ENCODE results near the gene SLCO3A1. TPM values are rescaled to one million over a fixed set of nuclear protein-coding genes. Genes with fewer than 3 reads are reported as not detected.

Gene SLCO3A1
- 1.7 and 2.5 TPM in 2 replicates for total RNA-seq (2014; rRNA removed; shearing (Covaris generic))
- 13.5 and 15.4 TPM in 2 replicates for polyA plus RNA-seq (2015; cell fraction: cytosol; rRNA removed)
- polyA plus RNA-seq (2015; cell fraction: nucleus; rRNA removed) = 9.1 and 14.8 TPM in 2 replicates

GRCh38 chr15:91853511-91853947 is at the start of gene SLCO3A1:
Gene SLCO3A1 (plus strand): TSS chr15:91853708.
- peak; percentile 58 for DNase-seq (ENCODE audit: low read depth, low spot score)
- in situ Hi-C loops (cut with HindIII; ENCODE audit: low pct_unique_long_range_greater_than_20kb, low sequenced_read_pairs) = no loop called here

DNA sequence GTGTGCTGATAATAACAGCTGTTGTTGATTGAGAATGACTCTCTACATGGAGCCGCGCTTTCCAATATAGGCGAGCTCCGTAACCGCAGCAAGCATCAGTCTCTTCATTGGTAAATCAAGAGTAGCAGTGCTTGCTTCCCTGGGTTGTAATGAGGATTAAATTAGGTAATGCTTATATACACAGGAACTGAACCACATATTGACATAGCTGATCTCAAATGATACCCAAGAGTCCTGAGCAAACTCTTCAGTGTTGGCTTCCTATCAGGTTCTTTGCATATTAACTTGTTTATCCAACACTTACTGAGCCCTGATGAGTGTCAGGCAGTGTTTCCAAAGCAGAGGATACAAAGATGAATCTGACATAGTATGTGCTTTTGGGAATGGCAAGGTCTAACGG is 46.4 kb upstream of the SLCO3A1 start:
- no peak for DNase-seq (ENCODE audit: low read depth, low spot score)
- in situ Hi-C loops (cut with HindIII; ENCODE audit: low pct_unique_long_range_greater_than_20kb, low sequenced_read_pairs) = no loop called here

- no peak for DNase-seq (ENCODE audit: low read depth, low spot score)
- in situ Hi-C loops (cut with HindIII; ENCODE audit: low pct_unique_long_range_greater_than_20kb, low sequenced_read_pairs) = no loop called here
Observed at GRCh38 chr15:91813924-91814323, 39.6 kb upstream of the SLCO3A1 start.

DNA sequence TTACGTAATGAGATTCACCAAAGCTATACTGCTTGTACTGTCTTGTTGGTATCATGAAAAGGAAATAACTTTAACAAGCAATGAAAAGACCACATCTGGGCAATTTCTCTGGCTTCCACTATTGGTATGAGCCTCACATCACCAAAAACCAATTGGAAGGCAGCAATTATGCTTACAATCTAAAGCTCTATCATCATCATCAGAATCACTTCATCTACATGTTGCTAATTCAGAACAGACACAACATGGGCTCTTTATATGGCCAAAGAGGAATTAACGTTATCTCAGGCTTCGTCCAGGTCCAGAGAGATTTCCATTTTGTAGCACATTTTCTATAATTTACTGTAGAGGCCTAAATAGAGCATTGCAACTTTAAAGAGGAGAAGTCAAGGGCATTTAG is 36.6 kb upstream of the SLCO3A1 start:
- DNase-seq (ENCODE audit: low read depth, low spot score) = no peak
- in situ Hi-C loops (cut with HindIII; ENCODE audit: low pct_unique_long_range_greater_than_20kb, low sequenced_read_pairs) = no loop called here

DNA sequence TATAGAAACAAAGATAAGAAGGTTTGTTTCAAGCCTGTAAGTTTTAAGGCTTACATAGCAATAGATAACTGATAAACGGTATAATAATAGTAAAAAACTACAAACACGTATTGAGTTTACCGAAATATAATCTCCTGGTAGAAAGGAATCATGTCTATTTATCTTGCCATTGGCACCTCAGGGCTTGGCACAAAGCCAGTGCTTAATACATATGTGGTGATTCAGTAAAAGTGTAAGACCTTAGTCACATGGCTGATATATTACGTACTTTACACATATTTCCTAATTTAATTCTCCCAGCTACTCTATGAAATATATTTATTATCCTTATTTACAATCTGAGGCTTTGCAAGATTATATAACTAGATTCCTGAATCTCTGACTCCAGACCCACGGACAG is 32.0 kb upstream of the SLCO3A1 start:
- in situ Hi-C loops (cut with HindIII; ENCODE audit: low pct_unique_long_range_greater_than_20kb, low sequenced_read_pairs) = no loop called here
- DNase-seq (ENCODE audit: low read depth, low spot score) = no peak

DNA sequence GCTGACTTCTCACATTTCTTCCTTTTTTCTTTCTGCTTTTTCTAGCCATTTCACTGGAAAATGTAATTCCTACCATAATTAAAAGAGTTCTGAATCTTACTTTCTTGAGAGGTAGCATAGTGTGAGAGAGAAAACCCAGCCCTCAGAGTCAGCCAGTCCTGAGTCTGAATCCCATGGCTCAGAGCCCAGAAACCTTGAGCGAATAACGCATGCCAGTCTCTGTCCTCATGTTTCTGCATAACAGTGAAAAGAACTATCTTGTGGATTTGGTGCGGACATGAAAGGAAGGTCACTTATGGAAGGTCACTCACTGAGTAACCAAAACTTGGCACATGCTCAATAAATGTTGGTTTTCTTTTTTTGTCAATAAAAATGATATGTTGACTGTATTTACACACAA is 29.3 kb upstream of the SLCO3A1 start:
- DNase-seq (ENCODE audit: low read depth, low spot score) = no peak
- in situ Hi-C loops (cut with HindIII; ENCODE audit: low pct_unique_long_range_greater_than_20kb, low sequenced_read_pairs) = no loop called here

DNA sequence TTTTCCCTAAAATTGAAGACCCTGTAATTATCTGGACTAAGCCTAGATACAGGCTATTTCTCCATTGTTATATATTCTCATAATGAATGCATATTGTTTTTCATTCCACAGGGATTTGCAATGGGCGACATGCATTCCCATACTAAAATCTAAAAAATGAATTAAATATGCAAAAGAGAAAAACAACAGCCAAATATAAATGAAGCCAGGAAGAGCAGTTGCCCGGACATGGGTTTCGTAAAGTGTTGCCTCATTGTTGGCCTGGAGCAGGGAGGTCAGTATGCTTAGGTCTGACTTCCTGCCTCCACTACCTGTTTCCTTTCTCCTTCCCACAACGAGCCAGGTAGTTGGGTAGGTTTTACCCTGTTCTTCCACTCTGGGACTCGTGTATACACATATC is 27.1 kb upstream of the SLCO3A1 start:
- no peak for DNase-seq (ENCODE audit: low read depth, low spot score)
- in situ Hi-C loops (cut with HindIII; ENCODE audit: low pct_unique_long_range_greater_than_20kb, low sequenced_read_pairs) = no loop called here

DNA sequence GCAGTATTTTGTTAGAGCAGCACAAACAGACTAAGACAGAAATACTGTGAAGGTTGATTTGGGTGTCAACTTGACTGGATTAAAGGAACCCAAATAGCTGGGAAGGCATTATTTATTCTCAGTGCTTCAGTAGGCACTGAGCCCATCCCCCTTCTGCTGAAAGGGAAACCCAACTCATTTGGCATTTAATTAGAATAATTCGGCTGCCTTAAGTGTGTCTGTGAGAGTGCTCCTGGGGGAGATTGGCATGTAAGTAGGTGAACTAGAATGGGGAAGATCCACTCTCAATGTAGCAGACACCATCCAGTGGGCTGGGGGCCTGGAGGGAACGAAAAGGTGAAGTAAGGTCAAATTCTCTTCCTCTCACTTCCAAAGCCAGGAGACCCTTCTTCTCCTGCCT is 20.5 kb upstream of the SLCO3A1 start:
- in situ Hi-C loops (cut with HindIII; ENCODE audit: low pct_unique_long_range_greater_than_20kb, low sequenced_read_pairs) = no loop called here
- DNase-seq (ENCODE audit: low read depth, low spot score) = no peak

DNA sequence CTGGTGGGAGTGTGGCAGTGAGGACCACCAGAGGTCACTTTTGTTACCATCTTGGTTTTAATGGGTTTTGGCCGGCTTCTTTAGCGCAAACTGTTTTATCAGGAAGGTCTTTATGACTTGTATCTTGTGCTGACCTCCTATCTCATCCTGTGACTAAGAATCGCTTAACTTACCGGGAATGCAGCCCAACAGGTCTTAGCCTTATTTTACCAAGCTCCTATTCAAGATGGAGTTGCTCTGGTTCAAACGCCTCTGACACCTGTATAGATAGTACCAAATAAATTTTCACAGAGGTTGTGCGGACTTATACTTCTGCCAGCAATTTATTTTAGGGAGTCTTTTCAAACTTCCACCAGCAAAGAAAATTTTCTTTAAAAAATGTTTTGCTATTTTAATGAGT is 13.6 kb upstream of the SLCO3A1 start:
- in situ Hi-C loops (cut with HindIII; ENCODE audit: low pct_unique_long_range_greater_than_20kb, low sequenced_read_pairs) = no loop called here
- DNase-seq (ENCODE audit: low read depth, low spot score) = no peak

- in situ Hi-C loops (cut with HindIII; ENCODE audit: low pct_unique_long_range_greater_than_20kb, low sequenced_read_pairs) = no loop called here
- DNase-seq (ENCODE audit: low read depth, low spot score) = no peak
Observed at GRCh38 chr15:91841861-91842260, 11.6 kb upstream of the SLCO3A1 start.

GRCh38 chr15:91844341-91844740 is 9.2 kb upstream of the SLCO3A1 start:
- in situ Hi-C loops (cut with HindIII; ENCODE audit: low pct_unique_long_range_greater_than_20kb, low sequenced_read_pairs) = no loop called here
- no peak for DNase-seq (ENCODE audit: low read depth, low spot score)

DNA sequence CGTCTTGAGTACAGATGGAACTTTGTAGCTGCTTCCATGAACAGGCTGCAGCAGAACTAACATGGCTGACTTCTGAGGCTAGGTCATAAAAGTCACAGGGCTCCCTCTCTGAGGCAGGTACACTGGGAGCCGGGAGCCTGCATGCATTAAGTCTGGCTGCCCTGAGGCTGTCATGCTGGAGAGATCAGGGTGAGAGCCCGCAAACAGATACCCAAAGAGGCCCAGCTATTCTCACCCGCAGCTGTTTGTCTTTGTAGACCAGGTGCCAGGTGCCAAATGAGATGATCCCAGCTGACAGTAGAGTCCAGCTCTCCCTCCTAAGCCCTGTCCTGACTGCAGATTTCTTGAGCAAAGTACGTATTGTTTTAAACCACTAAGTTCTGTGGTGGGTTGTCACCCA is 8.6 kb upstream of the SLCO3A1 start:
- no peak for DNase-seq (ENCODE audit: low read depth, low spot score)
- in situ Hi-C loops (cut with HindIII; ENCODE audit: low pct_unique_long_range_greater_than_20kb, low sequenced_read_pairs) = no loop called here

DNA sequence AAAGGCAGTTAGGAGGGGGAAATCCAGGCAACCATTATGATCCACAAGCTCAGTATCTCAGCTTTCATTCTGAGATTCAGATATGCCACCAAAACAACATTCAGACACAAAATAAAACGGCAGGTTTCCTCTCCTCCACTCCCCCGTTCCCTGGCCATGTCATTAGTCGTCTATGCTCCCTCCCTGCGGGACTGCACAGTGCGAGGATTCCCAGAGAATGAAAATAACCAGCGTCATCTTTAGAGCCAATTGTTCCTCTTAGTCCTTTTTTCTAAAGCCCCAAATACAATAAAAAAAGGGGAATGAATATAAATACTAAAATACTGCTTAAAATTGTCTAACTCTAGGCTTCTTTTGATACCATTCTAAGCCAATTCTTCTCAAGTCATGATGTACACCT is 7.8 kb upstream of the SLCO3A1 start:
- in situ Hi-C loops (cut with HindIII; ENCODE audit: low pct_unique_long_range_greater_than_20kb, low sequenced_read_pairs) = no loop called here

GRCh38 chr15:91849180-91849579 is 4.3 kb upstream of the SLCO3A1 start:
- in situ Hi-C loops (cut with HindIII; ENCODE audit: low pct_unique_long_range_greater_than_20kb, low sequenced_read_pairs) = no loop called here

More for the DNA sequence above, 7.8 kb upstream of the SLCO3A1 start:
- no peak for DNase-seq (ENCODE audit: low read depth, low spot score)

DNA sequence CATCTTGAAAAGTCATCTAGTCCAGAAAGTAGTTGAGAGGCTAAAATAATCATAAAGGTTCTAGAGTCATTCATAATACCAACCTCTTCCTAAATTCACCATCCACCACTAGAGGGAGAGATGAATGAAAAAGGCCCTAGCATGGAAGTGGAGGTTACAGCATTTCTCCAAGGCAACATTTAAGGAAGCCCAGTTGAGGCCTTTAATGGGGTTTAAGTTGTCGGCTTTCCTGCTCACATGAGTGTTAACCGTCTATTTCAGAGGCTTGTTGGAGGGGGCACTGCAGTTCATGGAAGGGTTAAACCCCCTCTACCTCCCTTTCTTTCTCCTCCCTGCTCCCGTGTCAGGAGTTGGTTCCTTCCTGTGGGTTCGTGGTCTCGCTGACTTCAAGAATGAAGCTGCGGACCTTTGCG is 3.8 kb upstream of the SLCO3A1 start:
- DNase-seq (ENCODE audit: low read depth, low spot score) = peak; percentile 77
- in situ Hi-C loops (cut with HindIII; ENCODE audit: low pct_unique_long_range_greater_than_20kb, low sequenced_read_pairs) = no loop called here

More at GRCh38 chr15:91849180-91849579, 4.3 kb upstream of the SLCO3A1 start:
- peak; percentile 75 for DNase-seq (ENCODE audit: low read depth, low spot score)

GRCh38 chr15:91852741-91853510 is 582 bp upstream of the SLCO3A1 start:
- in situ Hi-C loops (cut with HindIII; ENCODE audit: low pct_unique_long_range_greater_than_20kb, low sequenced_read_pairs) = no loop called here
- peak; percentile 68 for DNase-seq (ENCODE audit: low read depth, low spot score)

DNA sequence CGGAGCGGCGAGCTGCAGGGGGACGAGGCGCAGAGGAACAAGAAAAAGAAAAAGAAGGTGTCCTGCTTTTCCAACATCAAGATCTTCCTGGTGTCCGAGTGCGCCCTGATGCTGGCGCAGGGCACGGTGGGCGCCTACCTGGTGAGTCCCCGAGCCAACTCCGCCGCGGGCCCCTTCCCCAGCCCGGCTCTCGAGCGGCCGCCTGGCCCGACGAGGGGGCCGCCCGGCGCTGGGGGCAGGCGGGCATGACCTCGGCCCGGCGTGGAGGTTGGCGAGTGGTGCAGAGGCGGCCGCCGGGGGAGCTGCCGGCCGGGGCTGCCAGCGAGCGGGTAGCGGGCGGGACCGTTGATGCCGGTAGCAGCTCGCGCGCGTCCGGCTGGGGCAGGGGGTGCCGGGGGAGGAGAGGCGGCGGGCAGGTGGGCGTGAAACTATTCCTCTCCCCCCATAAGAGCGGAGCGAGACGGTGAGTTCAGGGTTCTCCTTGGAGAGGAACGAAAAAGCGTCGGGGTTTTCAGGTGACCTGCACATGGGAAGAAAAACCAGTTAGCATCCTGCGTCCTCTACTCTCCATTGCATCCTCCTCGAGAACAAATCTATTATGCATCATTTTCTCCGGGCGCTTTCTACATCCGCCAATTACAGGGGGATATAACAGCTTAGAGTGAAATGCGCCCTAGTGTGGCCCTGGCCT is 585 bp downstream of the SLCO3A1 start:
- in situ Hi-C loops (cut with HindIII; ENCODE audit: low pct_unique_long_range_greater_than_20kb, low sequenced_read_pairs) = no loop called here
- DNase-seq (ENCODE audit: low read depth, low spot score) = peak; percentile 21

GRCh38 chr15:91854639-91854990 is 1.1 kb downstream of the SLCO3A1 start:
- DNase-seq (ENCODE audit: low read depth, low spot score) = no peak
- in situ Hi-C loops (cut with HindIII; ENCODE audit: low pct_unique_long_range_greater_than_20kb, low sequenced_read_pairs) = no loop called here

DNA sequence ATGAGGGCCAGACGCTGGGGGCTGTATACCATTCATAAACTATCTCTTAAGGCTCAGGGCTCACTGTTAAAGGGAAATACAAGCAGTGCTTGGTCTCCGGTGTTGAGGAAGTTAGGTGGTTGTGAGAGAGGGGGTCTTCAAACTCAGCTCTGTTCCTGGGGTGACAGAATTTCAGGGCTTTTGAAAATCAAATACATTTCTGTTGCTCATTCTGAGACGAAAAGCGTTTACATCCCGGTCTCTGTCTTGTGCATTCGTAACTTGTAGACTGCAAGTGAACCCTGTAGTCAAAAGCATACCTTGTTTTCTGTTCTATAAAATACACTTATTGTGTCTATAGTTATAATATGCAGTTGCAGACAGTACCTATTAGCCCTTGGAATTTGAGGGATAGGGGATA is 1.7 kb downstream of the SLCO3A1 start:
- DNase-seq (ENCODE audit: low read depth, low spot score) = no peak
- in situ Hi-C loops (cut with HindIII; ENCODE audit: low pct_unique_long_range_greater_than_20kb, low sequenced_read_pairs) = no loop called here

Measured in SK-MEL-5 (cell line).